WTC11 (cell line): ENCODE results near the gene INPP4B. TPM values are rescaled to one million over a fixed set of nuclear protein-coding genes. Genes with fewer than 3 reads are reported as not detected.

Experiments
- ATAC-seq: fragments of 200-7000 bp; cut with Tn5 transposase; 2 replicates; pipeline ENCODE4 v1.10.0; 2021; ENCODE audit warnings: mild to moderate bottlenecking, moderate library complexity
- CTCF ChIA-PET: fragments of 300-600 bp; sonication (Branson Sonifier 250); formaldehyde crosslinking; loops from one replicate; lab custom pipeline; 2021; ENCODE audit warnings: antibody characterized with exemption; lab: Charles Lee
- POLR2A ChIA-PET: fragments of 350-600 bp; sonication (Branson Sonifier 250); formaldehyde crosslinking; loops from one replicate; lab custom pipeline; 2021; ENCODE audit warnings: antibody characterized with exemption; lab: Charles Lee
- DNase-seq: peaks from one replicate; pipeline ENCODE4 v3.0.0; 2021; ENCODE audit warnings: low spot score
- H3K27ac Mint-ChIP-seq: 2 replicates; pipeline ENCODE4 v1.8.0; 2021; ENCODE audit warnings: mixed read lengths
- H3K27me3 Mint-ChIP-seq: 2 replicates; pipeline ENCODE4 v1.8.0; 2021; ENCODE audit warnings: low read depth, mild to moderate bottlenecking, moderate library complexity, mixed read lengths
- H3K36me3 Mint-ChIP-seq: 2 replicates; pipeline ENCODE4 v1.8.0; 2021; ENCODE audit warnings: mixed read lengths
- H3K4me1 Mint-ChIP-seq: 2 replicates; pipeline ENCODE4 v1.8.0; 2022; ENCODE audit warnings: mixed read lengths
- H3K4me3 Mint-ChIP-seq: 2 replicates; pipeline ENCODE4 v1.8.0; 2021; ENCODE audit warnings: mild to moderate bottlenecking, moderate library complexity, mixed read lengths
- H3K9me3 Mint-ChIP-seq: 2 replicates; pipeline ENCODE4 v1.8.0; 2021; ENCODE audit warnings: mixed read lengths
- ATF1 ChIP-seq: sonication (generic); formaldehyde crosslinking; IDR thresholded peaks from 2 replicates; pipeline ENCODE4 v1.8.1; 2023; ENCODE audit warnings: mild to moderate bottlenecking, moderate library complexity, missing genetic modification reagents
- ELF4 ChIP-seq: sonication (generic); formaldehyde crosslinking; IDR thresholded peaks from 2 replicates; pipeline ENCODE4 v1.8.1; 2022; ENCODE audit warnings: low read depth, mild to moderate bottlenecking, moderate library complexity, missing genetic modification reagents
- OVOL2 ChIP-seq: fragments of 250-450 bp; sonication (Bioruptor Pico); IDR thresholded peaks from 2 replicates; pipeline ENCODE4 v1.9.0; 2021; ENCODE audit warnings: mild to moderate bottlenecking, borderline replicate concordance
- total RNA-seq: library from RNA; stranded (reverse); gene quantifications from 3 replicates; pipeline ENCODE4 v1.2.3, GENCODE V29; 2021
- TF ChIP-seq, protein P1 (sequence below): sonication (generic); formaldehyde crosslinking; IDR thresholded peaks from 2 replicates; pipeline ENCODE4 v1.8.0; 2023; ENCODE audit warnings: missing genetic modification reagents, mild to moderate bottlenecking, borderline replicate concordance
- TF ChIP-seq, protein P2 (sequence below): sonication (generic); formaldehyde crosslinking; IDR thresholded peaks from 2 replicates; pipeline ENCODE4 v1.8.1; 2022; ENCODE audit warnings: missing genetic modification reagents, borderline replicate concordance
- TF ChIP-seq, protein P3 (sequence below): sonication (generic); formaldehyde crosslinking; IDR thresholded peaks from 2 replicates; pipeline ENCODE4 v1.8.1; 2023; ENCODE audit warnings: mild to moderate bottlenecking, missing genetic modification reagents, moderate library complexity
- TF ChIP-seq, protein P4 (sequence below): sonication (generic); formaldehyde crosslinking; conservative IDR thresholded peaks from 2 replicates; pipeline ENCODE4 v1.8.1; 2023; ENCODE audit warnings: mild to moderate bottlenecking, low read depth, missing genetic modification reagents, moderate library complexity
- TF ChIP-seq, protein P5 (sequence below): sonication (generic); formaldehyde crosslinking; IDR thresholded peaks from 2 replicates; pipeline ENCODE4 v1.8.0; 2022; ENCODE audit warnings: missing genetic modification reagents

The INPP4B gene
- total RNA-seq, 1 experiment from 2014 or later: 0.92 TPM

DNA sequence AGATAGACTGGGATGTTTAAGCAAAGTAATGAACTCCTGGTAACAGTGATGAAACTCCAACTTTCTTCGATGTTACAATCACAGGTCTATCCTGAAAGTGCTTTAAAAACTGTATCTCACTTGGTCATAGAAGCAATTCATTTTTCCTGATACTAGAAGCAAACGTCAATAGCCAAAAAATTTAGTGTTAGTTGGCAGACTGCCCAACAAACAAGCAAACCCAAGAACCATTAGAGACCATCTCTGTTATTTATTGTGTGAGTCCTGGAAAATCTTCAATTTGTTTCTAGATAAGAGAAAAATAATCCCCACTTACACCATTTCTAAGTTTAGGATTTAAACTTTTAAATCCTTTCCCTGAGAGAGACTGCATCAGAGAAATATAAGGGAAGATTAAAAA is 553.9 kb downstream of the INPP4B start (continued):
- TF ChIP-seq, protein P1, sequence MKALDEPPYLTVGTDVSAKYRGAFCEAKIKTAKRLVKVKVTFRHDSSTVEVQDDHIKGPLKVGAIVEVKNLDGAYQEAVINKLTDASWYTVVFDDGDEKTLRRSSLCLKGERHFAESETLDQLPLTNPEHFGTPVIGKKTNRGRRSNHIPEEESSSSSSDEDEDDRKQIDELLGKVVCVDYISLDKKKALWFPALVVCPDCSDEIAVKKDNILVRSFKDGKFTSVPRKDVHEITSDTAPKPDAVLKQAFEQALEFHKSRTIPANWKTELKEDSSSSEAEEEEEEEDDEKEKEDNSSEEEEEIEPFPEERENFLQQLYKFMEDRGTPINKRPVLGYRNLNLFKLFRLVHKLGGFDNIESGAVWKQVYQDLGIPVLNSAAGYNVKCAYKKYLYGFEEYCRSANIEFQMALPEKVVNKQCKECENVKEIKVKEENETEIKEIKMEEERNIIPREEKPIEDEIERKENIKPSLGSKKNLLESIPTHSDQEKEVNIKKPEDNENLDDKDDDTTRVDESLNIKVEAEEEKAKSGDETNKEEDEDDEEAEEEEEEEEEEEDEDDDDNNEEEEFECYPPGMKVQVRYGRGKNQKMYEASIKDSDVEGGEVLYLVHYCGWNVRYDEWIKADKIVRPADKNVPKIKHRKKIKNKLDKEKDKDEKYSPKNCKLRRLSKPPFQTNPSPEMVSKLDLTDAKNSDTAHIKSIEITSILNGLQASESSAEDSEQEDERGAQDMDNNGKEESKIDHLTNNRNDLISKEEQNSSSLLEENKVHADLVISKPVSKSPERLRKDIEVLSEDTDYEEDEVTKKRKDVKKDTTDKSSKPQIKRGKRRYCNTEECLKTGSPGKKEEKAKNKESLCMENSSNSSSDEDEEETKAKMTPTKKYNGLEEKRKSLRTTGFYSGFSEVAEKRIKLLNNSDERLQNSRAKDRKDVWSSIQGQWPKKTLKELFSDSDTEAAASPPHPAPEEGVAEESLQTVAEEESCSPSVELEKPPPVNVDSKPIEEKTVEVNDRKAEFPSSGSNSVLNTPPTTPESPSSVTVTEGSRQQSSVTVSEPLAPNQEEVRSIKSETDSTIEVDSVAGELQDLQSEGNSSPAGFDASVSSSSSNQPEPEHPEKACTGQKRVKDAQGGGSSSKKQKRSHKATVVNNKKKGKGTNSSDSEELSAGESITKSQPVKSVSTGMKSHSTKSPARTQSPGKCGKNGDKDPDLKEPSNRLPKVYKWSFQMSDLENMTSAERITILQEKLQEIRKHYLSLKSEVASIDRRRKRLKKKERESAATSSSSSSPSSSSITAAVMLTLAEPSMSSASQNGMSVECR (CRISPR knock-in tag): no peak
- TF ChIP-seq, protein P2, sequence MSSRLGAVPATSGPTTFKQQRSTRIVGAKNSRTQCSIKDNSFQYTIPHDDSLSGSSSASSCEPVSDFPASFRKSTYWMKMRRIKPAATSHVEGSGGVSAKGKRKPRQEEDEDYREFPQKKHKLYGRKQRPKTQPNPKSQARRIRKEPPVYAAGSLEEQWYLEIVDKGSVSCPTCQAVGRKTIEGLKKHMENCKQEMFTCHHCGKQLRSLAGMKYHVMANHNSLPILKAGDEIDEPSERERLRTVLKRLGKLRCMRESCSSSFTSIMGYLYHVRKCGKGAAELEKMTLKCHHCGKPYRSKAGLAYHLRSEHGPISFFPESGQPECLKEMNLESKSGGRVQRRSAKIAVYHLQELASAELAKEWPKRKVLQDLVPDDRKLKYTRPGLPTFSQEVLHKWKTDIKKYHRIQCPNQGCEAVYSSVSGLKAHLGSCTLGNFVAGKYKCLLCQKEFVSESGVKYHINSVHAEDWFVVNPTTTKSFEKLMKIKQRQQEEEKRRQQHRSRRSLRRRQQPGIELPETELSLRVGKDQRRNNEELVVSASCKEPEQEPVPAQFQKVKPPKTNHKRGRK (CRISPR knock-in tag): no peak
- TF ChIP-seq, protein P3, sequence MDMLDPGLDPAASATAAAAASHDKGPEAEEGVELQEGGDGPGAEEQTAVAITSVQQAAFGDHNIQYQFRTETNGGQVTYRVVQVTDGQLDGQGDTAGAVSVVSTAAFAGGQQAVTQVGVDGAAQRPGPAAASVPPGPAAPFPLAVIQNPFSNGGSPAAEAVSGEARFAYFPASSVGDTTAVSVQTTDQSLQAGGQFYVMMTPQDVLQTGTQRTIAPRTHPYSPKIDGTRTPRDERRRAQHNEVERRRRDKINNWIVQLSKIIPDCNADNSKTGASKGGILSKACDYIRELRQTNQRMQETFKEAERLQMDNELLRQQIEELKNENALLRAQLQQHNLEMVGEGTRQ (CRISPR knock-in tag): no peak
- TF ChIP-seq, protein P4, sequence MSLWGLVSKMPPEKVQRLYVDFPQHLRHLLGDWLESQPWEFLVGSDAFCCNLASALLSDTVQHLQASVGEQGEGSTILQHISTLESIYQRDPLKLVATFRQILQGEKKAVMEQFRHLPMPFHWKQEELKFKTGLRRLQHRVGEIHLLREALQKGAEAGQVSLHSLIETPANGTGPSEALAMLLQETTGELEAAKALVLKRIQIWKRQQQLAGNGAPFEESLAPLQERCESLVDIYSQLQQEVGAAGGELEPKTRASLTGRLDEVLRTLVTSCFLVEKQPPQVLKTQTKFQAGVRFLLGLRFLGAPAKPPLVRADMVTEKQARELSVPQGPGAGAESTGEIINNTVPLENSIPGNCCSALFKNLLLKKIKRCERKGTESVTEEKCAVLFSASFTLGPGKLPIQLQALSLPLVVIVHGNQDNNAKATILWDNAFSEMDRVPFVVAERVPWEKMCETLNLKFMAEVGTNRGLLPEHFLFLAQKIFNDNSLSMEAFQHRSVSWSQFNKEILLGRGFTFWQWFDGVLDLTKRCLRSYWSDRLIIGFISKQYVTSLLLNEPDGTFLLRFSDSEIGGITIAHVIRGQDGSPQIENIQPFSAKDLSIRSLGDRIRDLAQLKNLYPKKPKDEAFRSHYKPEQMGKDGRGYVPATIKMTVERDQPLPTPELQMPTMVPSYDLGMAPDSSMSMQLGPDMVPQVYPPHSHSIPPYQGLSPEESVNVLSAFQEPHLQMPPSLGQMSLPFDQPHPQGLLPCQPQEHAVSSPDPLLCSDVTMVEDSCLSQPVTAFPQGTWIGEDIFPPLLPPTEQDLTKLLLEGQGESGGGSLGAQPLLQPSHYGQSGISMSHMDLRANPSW: no peak
- TF ChIP-seq ATF1 (CRISPR knock-in tag) (no peak), ELF4 (CRISPR knock-in tag) (no peak)
- TF ChIP-seq, protein P5, sequence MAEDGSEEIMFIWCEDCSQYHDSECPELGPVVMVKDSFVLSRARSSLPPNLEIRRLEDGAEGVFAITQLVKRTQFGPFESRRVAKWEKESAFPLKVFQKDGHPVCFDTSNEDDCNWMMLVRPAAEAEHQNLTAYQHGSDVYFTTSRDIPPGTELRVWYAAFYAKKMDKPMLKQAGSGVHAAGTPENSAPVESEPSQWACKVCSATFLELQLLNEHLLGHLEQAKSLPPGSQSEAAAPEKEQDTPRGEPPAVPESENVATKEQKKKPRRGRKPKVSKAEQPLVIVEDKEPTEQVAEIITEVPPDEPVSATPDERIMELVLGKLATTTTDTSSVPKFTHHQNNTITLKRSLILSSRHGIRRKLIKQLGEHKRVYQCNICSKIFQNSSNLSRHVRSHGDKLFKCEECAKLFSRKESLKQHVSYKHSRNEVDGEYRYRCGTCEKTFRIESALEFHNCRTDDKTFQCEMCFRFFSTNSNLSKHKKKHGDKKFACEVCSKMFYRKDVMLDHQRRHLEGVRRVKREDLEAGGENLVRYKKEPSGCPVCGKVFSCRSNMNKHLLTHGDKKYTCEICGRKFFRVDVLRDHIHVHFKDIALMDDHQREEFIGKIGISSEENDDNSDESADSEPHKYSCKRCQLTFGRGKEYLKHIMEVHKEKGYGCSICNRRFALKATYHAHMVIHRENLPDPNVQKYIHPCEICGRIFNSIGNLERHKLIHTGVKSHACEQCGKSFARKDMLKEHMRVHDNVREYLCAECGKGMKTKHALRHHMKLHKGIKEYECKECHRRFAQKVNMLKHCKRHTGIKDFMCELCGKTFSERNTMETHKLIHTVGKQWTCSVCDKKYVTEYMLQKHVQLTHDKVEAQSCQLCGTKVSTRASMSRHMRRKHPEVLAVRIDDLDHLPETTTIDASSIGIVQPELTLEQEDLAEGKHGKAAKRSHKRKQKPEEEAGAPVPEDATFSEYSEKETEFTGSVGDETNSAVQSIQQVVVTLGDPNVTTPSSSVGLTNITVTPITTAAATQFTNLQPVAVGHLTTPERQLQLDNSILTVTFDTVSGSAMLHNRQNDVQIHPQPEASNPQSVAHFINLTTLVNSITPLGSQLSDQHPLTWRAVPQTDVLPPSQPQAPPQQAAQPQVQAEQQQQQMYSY: no peak

DNA sequence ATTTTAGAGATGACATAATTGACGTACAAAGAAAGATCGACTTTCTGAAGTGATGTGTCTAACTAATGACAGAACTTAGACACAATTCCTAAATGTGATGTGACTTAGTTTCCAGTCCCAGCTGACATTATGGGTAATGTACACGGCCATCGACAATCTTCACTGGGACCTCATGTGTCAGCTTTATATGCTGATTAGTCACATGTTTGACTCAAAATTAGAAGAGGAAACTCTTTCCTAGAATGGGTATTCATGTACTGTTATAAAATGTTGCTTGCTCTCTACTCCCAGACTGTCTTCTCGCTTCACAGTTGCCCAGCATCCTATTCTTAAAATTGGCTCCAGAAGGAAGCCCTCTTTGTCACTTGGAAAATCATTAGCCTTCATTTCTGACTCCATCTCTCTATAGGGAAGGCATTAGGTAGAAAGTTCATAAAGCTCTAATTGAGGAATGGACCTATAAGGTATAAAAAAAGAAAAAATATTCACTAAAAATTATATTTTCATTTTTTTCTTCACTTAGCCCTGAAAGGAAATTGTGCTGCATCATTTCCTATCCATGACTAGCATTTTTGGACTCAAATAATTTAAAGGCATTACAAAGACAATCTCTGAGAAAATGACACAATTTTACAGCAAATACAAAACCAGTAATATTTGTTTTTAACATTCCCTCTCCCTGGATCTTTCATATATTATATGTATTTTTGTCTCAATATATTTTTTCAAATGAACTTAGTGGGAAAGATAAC is 554.6 kb downstream of the INPP4B start:
- H3K36me3 Mint-ChIP-seq: no peaks in the 10 kb centered on the region
- H3K27me3 Mint-ChIP-seq: no peaks in the 10 kb centered on the region; the same call in 1 of the 2 replicates
- H3K27ac Mint-ChIP-seq: no peak overlapping the region
- no peak for TF ChIP-seq OVOL2 (CRISPR knock-in tag)
- no peak for ATAC-seq
- H3K4me3 Mint-ChIP-seq: no peak overlapping the region
- 0 out of 2 replicates have a peak, but pooled peaks cover 3% of the 10 kb centered on the region for H3K4me1 Mint-ChIP-seq
- no peak for DNase-seq
- ChIA-PET POLR2A (no interaction called here), CTCF (no interaction called here)
- H3K9me3 Mint-ChIP-seq: peaks cover 12% of the 10 kb centered on the region
